ENCODE results near the gene CCDC174. TPM values are rescaled to one million over a fixed set of nuclear protein-coding genes. Genes with fewer than 3 reads are reported as not detected.

The CCDC174 gene
- total and polyA plus RNA-seq, 2 experiments from 2014 or later: 8.4 to 22.1 TPM

- Histone ChIP-seq H3K79me2 (ENCODE audit: insufficient read depth) (no peaks in the 10 kb centered on the region), H3K9ac (no peak overlapping the region), H3K4me1 (ENCODE audit: insufficient read depth) (0 out of 2 replicates have a peak, but pooled peaks cover 9% of the 10 kb centered on the region), H2AFZ (peak overlapping the region; percentile 49; the same call in 1 of the 2 replicates), H3K36me3 (ENCODE audit: low read depth) (no peaks in the 10 kb centered on the region), H3K4me2 (ENCODE audit: unreplicated experiment) (no peak overlapping the region), H3K9me3 (ENCODE audit: low read depth) (no peaks in the 10 kb centered on the region), H3K27me3 (replicated peaks; ENCODE audit: insufficient read depth) (no peaks in the 10 kb centered on the region), H4K20me1 (ENCODE audit: insufficient read depth) (no peaks in the 10 kb centered on the region), H3F3A (ENCODE audit: insufficient read depth) (peaks cover 13% of the 10 kb centered on the region), H3K9me2 (ENCODE audit: insufficient read depth) (no peaks in the 10 kb centered on the region), H3K27ac (peak overlapping the region; percentile 30; the same call in 1 of the 2 replicates), H3K4me3 (no peak overlapping the region)
- WGBS, 2 experiments (ENCODE audit: low coverage in 1 of 2, low lambda C conversion rate in 2 of 2, missing lambda C conversion rate in 2 of 2): 30 to 32% methylated on average over 4 of the region's 4 CpGs
- peak; percentile 78 for DNase-seq
- in situ Hi-C loops (cut with MboI): no loop called here
- TF ChIP-seq EZH2phosphoT487 (IDR thresholded peaks at IDR 0.05; ENCODE audit: insufficient read depth, low read depth) (no peak), EZH2 (IDR thresholded peaks at IDR 0.05; ENCODE audit: insufficient read depth, poor library complexity, severe bottlenecking) (no peak)
Measured at GRCh38 chr3:14634763-14635400, 16.7 kb upstream of the CCDC174 start.

GRCh38 chr3:14636496-14637087 is 15.0 kb upstream of the CCDC174 start:
- in situ Hi-C loops (cut with MboI): no loop called here
- H2AFZ ChIP-seq: no peak overlapping the region
- H3K27me3 ChIP-seq (replicated peaks; ENCODE audit: insufficient read depth): no peaks in the 10 kb centered on the region
- WGBS, 2 experiments (ENCODE audit: low coverage in 1 of 2, low lambda C conversion rate in 2 of 2, missing lambda C conversion rate in 2 of 2): 44 to 56% methylated on average over 4 of the region's 4 CpGs
- no peak for DNase-seq
- TF ChIP-seq EZH2phosphoT487 (IDR thresholded peaks at IDR 0.05; ENCODE audit: insufficient read depth, low read depth): no peak
- TF ChIP-seq EZH2 (IDR thresholded peaks at IDR 0.05; ENCODE audit: insufficient read depth, poor library complexity, severe bottlenecking): no peak
- H3K4me2 ChIP-seq (ENCODE audit: unreplicated experiment): no peak overlapping the region
- H3K4me3 ChIP-seq: no peak overlapping the region
- no peaks in the 10 kb centered on the region for H3K79me2 ChIP-seq (ENCODE audit: insufficient read depth)
- peaks cover 13% of the 10 kb centered on the region for H3F3A ChIP-seq (ENCODE audit: insufficient read depth)
- no peaks in the 10 kb centered on the region for H3K9me2 ChIP-seq (ENCODE audit: insufficient read depth)
- 0 out of 2 replicates have a peak, but pooled peaks cover 9% of the 10 kb centered on the region for H3K4me1 ChIP-seq (ENCODE audit: insufficient read depth)
- H3K36me3 ChIP-seq (ENCODE audit: low read depth): no peaks in the 10 kb centered on the region
- H3K9me3 ChIP-seq (ENCODE audit: low read depth): no peaks in the 10 kb centered on the region
- no peak overlapping the region for H3K9ac ChIP-seq
- H4K20me1 ChIP-seq (ENCODE audit: insufficient read depth): no peaks in the 10 kb centered on the region
- H3K27ac ChIP-seq: no peak overlapping the region

DNA sequence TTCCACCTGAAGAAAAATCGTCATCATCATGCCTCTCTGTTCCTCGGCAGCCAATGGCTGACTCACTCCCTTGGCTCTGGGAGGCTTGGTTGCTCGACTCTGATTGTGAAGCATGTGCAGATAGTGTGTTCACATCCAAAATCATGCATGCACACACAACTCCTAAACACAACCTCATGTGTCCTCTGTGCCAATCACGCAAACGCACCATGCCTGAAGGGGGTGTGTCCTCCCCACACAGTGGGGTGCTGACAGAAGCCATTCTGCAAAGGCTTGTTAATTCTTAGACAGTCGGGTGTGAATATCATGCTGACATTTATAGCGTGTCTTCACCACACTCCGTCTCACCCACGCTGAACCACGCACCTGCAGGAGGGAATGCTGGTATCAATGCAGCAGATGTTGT is 11.4 kb upstream of the CCDC174 start:
- TF ChIP-seq EZH2 (IDR thresholded peaks at IDR 0.05; ENCODE audit: insufficient read depth, poor library complexity, severe bottlenecking): no peak
- no peak for TF ChIP-seq EZH2phosphoT487 (IDR thresholded peaks at IDR 0.05; ENCODE audit: insufficient read depth, low read depth)
- no peak overlapping the region for H3K27ac ChIP-seq
- no peaks in the 10 kb centered on the region for H3K9me3 ChIP-seq (ENCODE audit: low read depth)
- H3K4me3 ChIP-seq: no peak overlapping the region
- in situ Hi-C loops (cut with MboI): no loop called here
- 0 out of 2 replicates have a peak, but pooled peaks cover 4% of the 10 kb centered on the region for H3K4me1 ChIP-seq (ENCODE audit: insufficient read depth)
- no peak overlapping the region for H3K9ac ChIP-seq
- peak; percentile 49 for DNase-seq
- no peak overlapping the region for H2AFZ ChIP-seq
- no peaks in the 10 kb centered on the region for H3K36me3 ChIP-seq (ENCODE audit: low read depth)
- H3K4me2 ChIP-seq (ENCODE audit: unreplicated experiment): no peak overlapping the region
- H3F3A ChIP-seq (ENCODE audit: insufficient read depth): peaks cover 6% of the 10 kb centered on the region
- H3K79me2 ChIP-seq (ENCODE audit: insufficient read depth): no peaks in the 10 kb centered on the region
- H3K27me3 ChIP-seq (replicated peaks; ENCODE audit: insufficient read depth): peaks cover 10% of the 10 kb centered on the region; the same call in 1 of the 2 replicates
- no peaks in the 10 kb centered on the region for H3K9me2 ChIP-seq (ENCODE audit: insufficient read depth)
- no peaks in the 10 kb centered on the region for H4K20me1 ChIP-seq (ENCODE audit: insufficient read depth)
- 42 to 53% methylated on average over 10 of the region's 10 CpGs for WGBS, 2 experiments (ENCODE audit: low coverage in 1 of 2, low lambda C conversion rate in 2 of 2, missing lambda C conversion rate in 2 of 2)

DNA sequence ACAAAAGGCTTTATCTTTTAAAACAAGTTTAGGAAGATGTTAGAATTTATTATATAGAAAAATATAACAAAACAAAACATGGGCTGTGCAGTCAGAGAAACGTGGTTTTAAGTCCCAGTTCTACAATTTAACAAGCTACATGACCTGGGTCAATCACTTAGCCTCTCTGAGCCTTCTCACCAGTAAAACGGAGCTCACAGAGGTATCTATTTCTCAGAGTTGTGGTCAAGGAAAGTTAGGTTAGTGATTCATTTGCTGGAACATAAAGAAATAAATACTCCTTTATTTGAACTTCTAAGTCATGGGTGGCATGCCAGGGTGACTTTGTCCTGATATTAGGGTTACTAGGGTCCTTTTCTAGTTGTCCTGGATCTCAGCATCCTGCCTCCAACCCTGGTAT is 10.8 kb upstream of the CCDC174 start:
- no peak overlapping the region for H2AFZ ChIP-seq
- no peaks in the 10 kb centered on the region for H4K20me1 ChIP-seq (ENCODE audit: insufficient read depth)
- no peak overlapping the region for H3K4me3 ChIP-seq
- no peaks in the 10 kb centered on the region for H3K79me2 ChIP-seq (ENCODE audit: insufficient read depth)
- WGBS, 2 experiments (ENCODE audit: low coverage in 1 of 2, low lambda C conversion rate in 2 of 2, missing lambda C conversion rate in 2 of 2): 27 to 31% methylated on average over 2 of the region's 2 CpGs
- H3K9ac ChIP-seq: no peak overlapping the region
- H3F3A ChIP-seq (ENCODE audit: insufficient read depth): no peaks in the 10 kb centered on the region
- no peak overlapping the region for H3K27ac ChIP-seq
- H3K9me2 ChIP-seq (ENCODE audit: insufficient read depth): no peaks in the 10 kb centered on the region
- no peaks in the 10 kb centered on the region for H3K4me1 ChIP-seq (ENCODE audit: insufficient read depth)
- DNase-seq: no peak
- no peak for TF ChIP-seq EZH2 (IDR thresholded peaks at IDR 0.05; ENCODE audit: insufficient read depth, poor library complexity, severe bottlenecking)
- TF ChIP-seq EZH2phosphoT487 (IDR thresholded peaks at IDR 0.05; ENCODE audit: insufficient read depth, low read depth): no peak
- no peak overlapping the region for H3K4me2 ChIP-seq (ENCODE audit: unreplicated experiment)
- H3K36me3 ChIP-seq (ENCODE audit: low read depth): no peaks in the 10 kb centered on the region
- in situ Hi-C loops (cut with MboI): no loop called here
- peaks cover 10% of the 10 kb centered on the region; the same call in 1 of the 2 replicates for H3K27me3 ChIP-seq (replicated peaks; ENCODE audit: insufficient read depth)
- H3K9me3 ChIP-seq (ENCODE audit: low read depth): no peaks in the 10 kb centered on the region

Measured in GM23248 (cell line).